Erythroblast (primary cell): ENCODE results near the gene FUT8.

ENCODE experiments used
- GATA1 ChIP-seq: IDR thresholded peaks from 2 replicates; pipeline ENCODE4 v1.6.1; 2011; ENCODE audit warnings: low read depth, mild to moderate bottlenecking, control low read depth, low read length, moderate library complexity
- POLR2A ChIP-seq: IDR thresholded peaks from 2 replicates; pipeline ENCODE4 v1.6.1; 2011; ENCODE audit warnings: mild to moderate bottlenecking, low read length

- TF ChIP-seq POLR2A: no peak
- TF ChIP-seq GATA1: no peak
Observed at GRCh38 chr14:65639216-65639615, 226.7 kb downstream of the FUT8 start.
